ENCODE measurements around the gene CCNQ. TPM values are rescaled to one million over a fixed set of nuclear protein-coding genes. Genes with fewer than 3 reads are reported as not detected.
A peak's percentile ranks its signal among the peaks of the same experiment; 100 is the strongest.

Gene CCNQ
- polyA plus RNA-seq (31.1 to 36.4 TPM (median 33.5 TPM) in 3 replicates), polyA minus RNA-seq (23.9 to 33.1 TPM (median 27.9 TPM) in 3 replicates)
- 15.8 TPM for polyA plus RNA-seq (2011; ENCODE audit: low read depth)
- polyA plus RNA-seq (2011; cell fraction: cytosol; rRNA removed), result 38.4 and 42.6 TPM in 2 replicates
- polyA plus RNA-seq (2011; cell fraction: nucleus; rRNA removed), result 11.2 and 19.8 TPM in 2 replicates
- 17.2 and 32.5 TPM in 2 replicates for polyA plus RNA-seq (2012; ENCODE audit: low replicate concordance)
- 29.5 TPM for polyA minus RNA-seq (2011; cell fraction: cytosol; rRNA and poly(A)+ RNA removed)
- polyA minus RNA-seq (2011; cell fraction: nucleus; rRNA and poly(A)+ RNA removed), result 4.9 and 6.3 TPM in 2 replicates

- Histone ChIP-seq H3K27me3 (ENCODE audit: control insufficient read depth, extremely low read depth, insufficient read depth, low read length) (no peaks in the 10 kb centered on the region), H3K4me3 (ENCODE audit: control insufficient read depth in 2 of 3, extremely low read depth in 1 of 3, insufficient read depth in 2 of 3, low read depth in 1 of 3, low read length in 3 of 3) (peak within 1 kb of the TSS; percentile 55 to 78 (median 65)), H3K9me3 (ENCODE audit: control insufficient read depth, low read depth, low read length) (no peaks in the 10 kb centered on the region), H2AFZ (ENCODE audit: control insufficient read depth, low read length) (peak within 1 kb of the TSS; percentile 59), H3K79me2 (ENCODE audit: control insufficient read depth, insufficient read depth, low read length) (peaks cover 19% of the 10 kb centered on the region), H3K27ac (ENCODE audit: control insufficient read depth, insufficient read depth, low read length) (peak within 1 kb of the TSS; percentile 43), H3K9me1 (ENCODE audit: control insufficient read depth, extremely low read depth, insufficient read depth, low read length) (no peaks in the 10 kb centered on the region), H4K20me1 (ENCODE audit: control insufficient read depth, extremely low read depth, insufficient read depth, low read length) (no peaks in the 10 kb centered on the region), H3K4me2 (ENCODE audit: control insufficient read depth, extremely low read depth, insufficient read depth, low read depth, low read length) (peak within 1 kb of the TSS; percentile 85), H3K9ac (ENCODE audit: control insufficient read depth, extremely low read depth, insufficient read depth, low read length) (peak within 1 kb of the TSS; percentile 77), H3K4me1 (ENCODE audit: control insufficient read depth, extremely low read depth, insufficient read depth, low read length) (peaks cover 20% of the 10 kb centered on the region), H3K36me3 (ENCODE audit: control insufficient read depth in 2 of 2, extremely low read depth in 1 of 2, insufficient read depth in 2 of 2, low read length in 2 of 2) (peaks cover 2 to 3% of the 10 kb centered on the region in 2 experiments)
- TF ChIP-seq EZH2 (IDR thresholded peaks at IDR 0.05; ENCODE audit: low read length) (no peak), CTCF (optimal IDR thresholded peaks at IDR 0.05 in 1 of 3, IDR thresholded peaks at IDR 0.05 in 1 of 3, conservative IDR thresholded peaks at IDR 0.05 in 1 of 3; ENCODE audit: extremely low read depth in 1 of 3, insufficient read depth in 2 of 3, low read length in 3 of 3) (no peak)
- dilution Hi-C loops (cut with MboI; ENCODE audit: extremely low pct_ligation_motif_present, low sequenced_read_pairs), result no loop called here
- FAIRE-seq (no peak), DNase-seq (ENCODE audit: low read depth, low spot score) (no peak)
Observed at GRCh38 chrX:153598541-153599191, at the start of gene CCNQ. TSS of gene CCNQ (minus strand) at chrX:153599139. CDS start at chrX:153599073, 66 bp downstream.

GRCh38 chrX:153647461-153648357, 48.8 kb upstream of the CCNQ start:
- Histone ChIP-seq H3K4me2 (ENCODE audit: control insufficient read depth, extremely low read depth, insufficient read depth, low read depth, low read length) (no peak overlapping the region), H3K36me3 (ENCODE audit: control insufficient read depth in 2 of 2, extremely low read depth in 1 of 2, insufficient read depth in 2 of 2, low read length in 2 of 2) (no peaks in the 10 kb centered on the region), H3K79me2 (ENCODE audit: control insufficient read depth, insufficient read depth, low read length) (no peaks in the 10 kb centered on the region), H2AFZ (ENCODE audit: control insufficient read depth, low read length) (no peak overlapping the region), H3K4me1 (ENCODE audit: control insufficient read depth, extremely low read depth, insufficient read depth, low read length) (peaks cover 7% of the 10 kb centered on the region), H3K27me3 (ENCODE audit: control insufficient read depth, extremely low read depth, insufficient read depth, low read length) (peaks cover 45% of the 10 kb centered on the region), H3K27ac (ENCODE audit: control insufficient read depth, insufficient read depth, low read length) (no peak overlapping the region), H3K4me3 (ENCODE audit: control insufficient read depth in 2 of 3, extremely low read depth in 1 of 3, insufficient read depth in 2 of 3, low read depth in 1 of 3, low read length in 3 of 3) (no peak overlapping the region), H3K9me1 (ENCODE audit: control insufficient read depth, extremely low read depth, insufficient read depth, low read length) (no peaks in the 10 kb centered on the region), H4K20me1 (ENCODE audit: control insufficient read depth, extremely low read depth, insufficient read depth, low read length) (no peaks in the 10 kb centered on the region), H3K9ac (ENCODE audit: control insufficient read depth, extremely low read depth, insufficient read depth, low read length) (no peak overlapping the region), H3K9me3 (ENCODE audit: control insufficient read depth, low read depth, low read length) (peaks cover 1% of the 10 kb centered on the region)
- TF ChIP-seq CTCF (optimal IDR thresholded peaks at IDR 0.05 in 1 of 3, IDR thresholded peaks at IDR 0.05 in 1 of 3, conservative IDR thresholded peaks at IDR 0.05 in 1 of 3; ENCODE audit: extremely low read depth in 1 of 3, insufficient read depth in 2 of 3, low read length in 3 of 3) (no peak), EZH2 (IDR thresholded peaks at IDR 0.05; ENCODE audit: low read length) (peak; percentile 26)
- DNase-seq (ENCODE audit: low read depth, low spot score) (no peak), FAIRE-seq (no peak)
- dilution Hi-C loops (cut with MboI; ENCODE audit: extremely low pct_ligation_motif_present, low sequenced_read_pairs), result no loop called here
